IMR-90 (cell line): ENCODE results near the gene NXPE3. TPM values are rescaled to one million over a fixed set of nuclear protein-coding genes. Genes with fewer than 3 reads are reported as not detected.

Experiments
- BHLHE40 ChIP-seq: fragments of 150-350 bp; IDR thresholded peaks from 2 replicates; pipeline ENCODE4 v1.6.1; 2016; ENCODE audit warnings: mild to moderate bottlenecking, low read depth, low read length
- FOS ChIP-seq: fragments of 150-350 bp; IDR thresholded peaks from 2 replicates; pipeline ENCODE4 v1.6.1; 2016; ENCODE audit warnings: low read depth, low read length
- POLR2A ChIP-seq: IDR thresholded peaks from 2 replicates; pipeline ENCODE4 v1.6.1; 2012; ENCODE audit warnings: mild to moderate bottlenecking, low read depth, low read length
- SMC3 ChIP-seq: fragments of 150-350 bp; IDR thresholded peaks from 2 replicates; pipeline ENCODE4 v1.6.1; 2016; ENCODE audit warnings: low read depth, mild to moderate bottlenecking, antibody characterized with exemption, low read length, moderate library complexity
- polyA plus RNA-seq, 3 experiments: library from polyadenylated mRNA; depleted of rRNA; stranded (reverse); fragments of >200 nt; gene quantifications; 2 replicates each; pipeline ENCODE4 v1.2.3, GENCODE V29; 2012; ENCODE audit warnings: low replicate concordance in 1 of 3
- total RNA-seq: library from RNA; depleted of rRNA; stranded (reverse); fragments of >200 nt; gene quantifications from 2 replicates; pipeline ENCODE4 v1.2.3, GENCODE V29; 2012

Gene NXPE3
- total and polyA plus RNA-seq, 2 of the 4 experiments (the other 2 are of a cell fraction): 20.0 to 23.8 TPM

DNA sequence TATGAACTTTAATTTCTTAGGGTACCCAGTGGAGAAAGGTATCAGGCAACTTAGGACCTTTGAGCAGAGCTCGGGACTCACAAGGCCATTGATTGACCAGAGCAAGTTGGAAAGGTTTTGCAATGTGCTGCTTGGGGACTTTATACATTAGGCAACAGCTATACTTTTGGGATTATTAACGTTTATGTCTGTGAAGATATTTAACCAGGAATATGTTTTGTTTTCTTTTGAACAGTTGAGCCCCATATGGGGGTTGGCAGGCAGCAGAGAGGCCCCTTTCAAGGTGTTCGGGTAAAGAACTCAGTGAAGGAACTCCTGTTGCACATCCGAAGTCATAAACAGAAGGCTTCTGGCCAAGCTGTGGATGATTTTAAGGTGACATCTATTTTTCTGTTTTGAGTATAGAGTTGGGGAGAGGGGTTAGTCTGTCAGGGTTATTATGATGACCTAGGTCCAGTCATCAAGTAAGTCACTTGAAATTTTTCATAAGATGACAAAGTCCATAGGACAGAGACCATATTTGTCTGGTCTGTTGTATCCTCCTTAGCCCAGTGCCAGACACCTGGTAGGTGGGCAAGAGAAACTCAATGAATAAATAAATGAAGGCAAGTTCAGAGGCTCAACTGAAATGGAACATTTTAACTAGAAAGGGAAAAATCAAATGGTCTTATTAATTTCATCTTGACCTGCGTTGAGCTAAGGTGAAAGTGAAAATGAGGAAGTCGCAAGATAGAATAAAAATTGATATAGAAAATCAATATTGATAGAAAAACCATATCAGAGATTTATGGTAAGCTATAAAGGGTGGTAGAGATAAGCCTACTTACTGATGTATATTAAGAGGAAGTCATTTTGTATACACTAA is 73.1 kb downstream of the NXPE3 start (continued):
- TF ChIP-seq FOS (no peak), POLR2A (peak; percentile 36; the same call in 1 of the 2 replicates), SMC3 (no peak), BHLHE40 (no peak)
